HCT116 (cell line): Measurements from ENCODE around the gene ETNK2. TPM values are rescaled to one million over a fixed set of nuclear protein-coding genes. Genes with fewer than 3 reads are reported as not detected.
A peak's percentile ranks its signal among the peaks of the same experiment; 100 is the strongest.

ENCODE experiments used
- ATAC-seq: fragments of 200-7000 bp; cut with Tn5 transposase; 2 replicates; pipeline ENCODE4 v1.9.1; 2020; ENCODE audit warnings: mild to moderate bottlenecking, moderate library complexity
- BruUV-seq: library from RNA; stranded (reverse); fragments of 400-500 nt; replicated peaks from 2 replicates; lab custom pipeline; 2021; lab: Mats Ljungman, UMichigan
- CTCF ChIA-PET: fragments of 300-600 bp; sonication (Branson Sonifier 250); formaldehyde crosslinking; loops from one replicate; lab custom pipeline; 2021; ENCODE audit warnings: antibody characterized with exemption; lab: Charles Lee
- POLR2A ChIA-PET: fragments of 300-600, 350-600 bp; sonication (Branson Sonifier 250); formaldehyde crosslinking; loops from one replicate; lab custom pipeline; 2021; ENCODE audit warnings: antibody characterized with exemption; lab: Charles Lee
- RAD21 ChIA-PET, 2 experiments: fragments of 300-600 bp; sonication (Branson Sonifier 250); formaldehyde crosslinking; loops; one replicate each; lab custom pipeline; 2023; ENCODE audit warnings: low total read pairs in 2 of 2; ENCODE audit not compliant: uncharacterized antibody in 2 of 2, unreplicated experiment in 2 of 2, low non-redundant PET in 1 of 2; lab: Charles Lee
- DNase-seq: peaks from one replicate; pipeline ENCODE4 v3.0.0-alpha.2; 2010; ENCODE audit warnings: low read depth, low spot score
- H2AFZ ChIP-seq: fragments of 200-600 bp; shearing (Covaris generic), sonication (generic); 2 replicates; pipeline ENCODE4 v1.6.1; 2017; ENCODE audit warnings: low read depth, mixed run types, mixed read lengths, antibody characterized with exemption, low read length; ENCODE audit not compliant: poor library complexity, severe bottlenecking
- H3K27ac ChIP-seq: 2 replicates; pipeline ENCODE4 v1.5.1; 2012; ENCODE audit warnings: low read depth, low read length
- H3K27me3 ChIP-seq: fragments of 200-600 bp; sonication (generic); 2 replicates; pipeline ENCODE4 v1.6.1; 2016; ENCODE audit warnings: mixed run types, low read length, mixed read lengths; ENCODE audit not compliant: insufficient read depth
- H3K36me3 ChIP-seq, 2 experiments: fragments of 200-500 bp in 1 of 2; fragments of 200-600 bp in 1 of 2; sonication (Bioruptor generic) in 1 of 2; sonication (generic) in 1 of 2; 2 replicates each; pipeline versions ENCODE4 v1.5.1 to v1.6.1; 2014 to 2016; ENCODE audit warnings: low read length in 2 of 2, inconsistent platforms in 1 of 2, mixed read lengths in 1 of 2, mixed run types in 1 of 2; ENCODE audit not compliant: insufficient read depth in 2 of 2, control insufficient read depth in 1 of 2
- H3K4me1 ChIP-seq, 2 experiments: fragments of 200-600 bp in 1 of 2; sonication (generic) in 1 of 2; 2 replicates each; pipeline versions ENCODE4 v1.5.1 to v1.6.1; 2012 to 2017; ENCODE audit warnings: low read length in 2 of 2, inconsistent platforms in 1 of 2, mild to moderate bottlenecking in 1 of 2, mixed read lengths in 1 of 2, mixed run types in 1 of 2, moderate library complexity in 1 of 2; ENCODE audit not compliant: insufficient read depth in 2 of 2, control insufficient read depth in 1 of 2
- H3K4me2 ChIP-seq: fragments of 200-600 bp; sonication (generic); 2 replicates; pipeline ENCODE4 v1.6.1; 2017; ENCODE audit warnings: mixed run types, low read length, mixed read lengths
- H3K4me3 ChIP-seq, 2 experiments: fragments of 200-600 bp in 1 of 2; sonication (generic) in 1 of 2; replicated peaks in 1 of 2; 2 replicates each; pipeline ENCODE4 v1.5.1; 2011 to 2016; ENCODE audit warnings: low read length in 2 of 2, control low read depth in 1 of 2, low read depth in 1 of 2, mild to moderate bottlenecking in 1 of 2, mixed read lengths in 1 of 2, mixed run types in 1 of 2
- H3K79me2 ChIP-seq: fragments of 200-600 bp; sonication (generic); 2 replicates; pipeline ENCODE4 v1.6.1; 2017; ENCODE audit warnings: mild to moderate bottlenecking, mixed run types, low read length, moderate library complexity, mixed read lengths; ENCODE audit not compliant: insufficient read depth
- H3K9ac ChIP-seq: fragments of 200-600 bp; sonication (generic); 2 replicates; pipeline ENCODE4 v1.6.1; 2016; ENCODE audit warnings: low read length, mixed read lengths
- H3K9me2 ChIP-seq: fragments of 200-600 bp; sonication (generic), shearing (Covaris generic); 2 replicates; pipeline ENCODE4 v1.6.1; 2017; ENCODE audit warnings: mixed run types, mild to moderate bottlenecking, moderate library complexity; ENCODE audit not compliant: insufficient read depth
- H3K9me3 ChIP-seq, 2 experiments: fragments of 200-500 bp in 1 of 2; fragments of 200-600 bp in 1 of 2; sonication (Bioruptor generic) in 1 of 2; sonication (generic) in 1 of 2; 2 replicates each; pipeline ENCODE4 v1.6.1; 2014 to 2017; ENCODE audit warnings: low read length in 2 of 2, mixed read lengths in 2 of 2, inconsistent platforms in 1 of 2, low read depth in 1 of 2, mild to moderate bottlenecking in 1 of 2, mixed run types in 1 of 2, moderate library complexity in 1 of 2; ENCODE audit not compliant: control insufficient read depth in 1 of 2, insufficient read depth in 1 of 2
- H4K20me1 ChIP-seq: fragments of 200-600 bp; sonication (generic), shearing (Covaris generic); 2 replicates; pipeline ENCODE4 v1.6.1; 2017; ENCODE audit warnings: mixed run types, mild to moderate bottlenecking, moderate library complexity; ENCODE audit not compliant: insufficient read depth
- EGR1 ChIP-seq: IDR thresholded peaks from 2 replicates; pipeline ENCODE4 v1.6.1; 2012; ENCODE audit warnings: low read depth
- ELF1 ChIP-seq: IDR thresholded peaks from 2 replicates; pipeline ENCODE4 v1.6.1; 2012; ENCODE audit warnings: low read depth, borderline replicate concordance
- EZH2phosphoT487 ChIP-seq: fragments of 200-600 bp; IDR thresholded peaks from 2 replicates; pipeline ENCODE4 v1.6.1; 2018; ENCODE audit warnings: antibody characterized with exemption, borderline replicate concordance
- FOSL1 ChIP-seq: IDR thresholded peaks from 2 replicates; pipeline ENCODE4 v1.6.1; 2012; ENCODE audit warnings: low read depth
- JUND ChIP-seq: IDR thresholded peaks from 2 replicates; pipeline ENCODE4 v1.6.1; 2012
- POLR2A ChIP-seq: IDR thresholded peaks from 2 replicates; pipeline ENCODE4 v1.7.0; 2011; ENCODE audit warnings: borderline replicate concordance; ENCODE audit not compliant: insufficient read depth, insufficient read length; ENCODE audit errors: extremely low read depth
- POLR2AphosphoS5 ChIP-seq: IDR thresholded peaks from 2 replicates; pipeline ENCODE4 v1.6.1; 2011; ENCODE audit warnings: mild to moderate bottlenecking, low read depth, low read length, moderate library complexity
- RAD21 ChIP-seq: IDR thresholded peaks from 2 replicates; pipeline ENCODE4 v1.6.1; 2012; ENCODE audit warnings: low read depth, mild to moderate bottlenecking
- YY1 ChIP-seq: IDR thresholded peaks from 2 replicates; pipeline ENCODE4 v1.6.1; 2011; ENCODE audit warnings: low read length, low read depth, moderate library complexity, mild to moderate bottlenecking; ENCODE audit not compliant: insufficient replicate concordance; ENCODE audit errors: extremely low read depth
- ZBTB33 ChIP-seq: IDR thresholded peaks from 2 replicates; pipeline ENCODE4 v1.6.1; 2011; ENCODE audit warnings: mild to moderate bottlenecking, low read length, moderate library complexity; ENCODE audit not compliant: insufficient replicate concordance; ENCODE audit errors: extremely low read depth
- ZFX ChIP-seq: fragments of 450-650 bp; IDR thresholded peaks from 2 replicates; pipeline ENCODE4 v1.6.1; 2017
- intact Hi-C: fragments of 100-400 bp; cut with micrococcal nuclease; formaldehyde crosslinking; loops from 2 replicates; pipeline ENCODE4 v1.10.0; 2022
- total RNA-seq: library from RNA; stranded (reverse); gene quantifications from one replicate; pipeline ENCODE4 v1.2.1, GENCODE V29; 2021; ENCODE audit not compliant: unreplicated experiment
- TF ChIP-seq, protein P1 (sequence below): IDR thresholded peaks from 2 replicates; pipeline ENCODE4 v1.6.1; 2012; ENCODE audit warnings: low read depth
- TF ChIP-seq, protein P2 (sequence below): IDR thresholded peaks from 2 replicates; pipeline ENCODE4 v1.6.1; 2012

The ETNK2 gene
- total RNA-seq, 1 experiment from 2014 or later = 16.1 TPM

GRCh38 chr1:204092632-204093420, 59.0 kb downstream of the ETNK2 start:
- no peak for ATAC-seq
- RAD21 ChIA-PET = no interaction called here
- H3K27me3 ChIP-seq = no peaks in the 10 kb centered on the region
- no peaks in the 10 kb centered on the region for H4K20me1 ChIP-seq
- TF ChIP-seq ELF1 (no peak), RAD21 (no peak), ZFX (no peak), EZH2phosphoT487 (no peak), FOSL1 (no peak), EGR1 (no peak), YY1 (no peak), POLR2A (no peak), POLR2AphosphoS5 (no peak), JUND (no peak), ZBTB33 (no peak)
- TF ChIP-seq, protein P1, sequence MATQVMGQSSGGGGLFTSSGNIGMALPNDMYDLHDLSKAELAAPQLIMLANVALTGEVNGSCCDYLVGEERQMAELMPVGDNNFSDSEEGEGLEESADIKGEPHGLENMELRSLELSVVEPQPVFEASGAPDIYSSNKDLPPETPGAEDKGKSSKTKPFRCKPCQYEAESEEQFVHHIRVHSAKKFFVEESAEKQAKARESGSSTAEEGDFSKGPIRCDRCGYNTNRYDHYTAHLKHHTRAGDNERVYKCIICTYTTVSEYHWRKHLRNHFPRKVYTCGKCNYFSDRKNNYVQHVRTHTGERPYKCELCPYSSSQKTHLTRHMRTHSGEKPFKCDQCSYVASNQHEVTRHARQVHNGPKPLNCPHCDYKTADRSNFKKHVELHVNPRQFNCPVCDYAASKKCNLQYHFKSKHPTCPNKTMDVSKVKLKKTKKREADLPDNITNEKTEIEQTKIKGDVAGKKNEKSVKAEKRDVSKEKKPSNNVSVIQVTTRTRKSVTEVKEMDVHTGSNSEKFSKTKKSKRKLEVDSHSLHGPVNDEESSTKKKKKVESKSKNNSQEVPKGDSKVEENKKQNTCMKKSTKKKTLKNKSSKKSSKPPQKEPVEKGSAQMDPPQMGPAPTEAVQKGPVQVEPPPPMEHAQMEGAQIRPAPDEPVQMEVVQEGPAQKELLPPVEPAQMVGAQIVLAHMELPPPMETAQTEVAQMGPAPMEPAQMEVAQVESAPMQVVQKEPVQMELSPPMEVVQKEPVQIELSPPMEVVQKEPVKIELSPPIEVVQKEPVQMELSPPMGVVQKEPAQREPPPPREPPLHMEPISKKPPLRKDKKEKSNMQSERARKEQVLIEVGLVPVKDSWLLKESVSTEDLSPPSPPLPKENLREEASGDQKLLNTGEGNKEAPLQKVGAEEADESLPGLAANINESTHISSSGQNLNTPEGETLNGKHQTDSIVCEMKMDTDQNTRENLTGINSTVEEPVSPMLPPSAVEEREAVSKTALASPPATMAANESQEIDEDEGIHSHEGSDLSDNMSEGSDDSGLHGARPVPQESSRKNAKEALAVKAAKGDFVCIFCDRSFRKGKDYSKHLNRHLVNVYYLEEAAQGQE = no peak
- TF ChIP-seq, protein P2, sequence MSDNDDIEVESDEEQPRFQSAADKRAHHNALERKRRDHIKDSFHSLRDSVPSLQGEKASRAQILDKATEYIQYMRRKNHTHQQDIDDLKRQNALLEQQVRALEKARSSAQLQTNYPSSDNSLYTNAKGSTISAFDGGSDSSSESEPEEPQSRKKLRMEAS = no peak
- TF ChIP-seq, all 23 proteins: peak for 0
- ChIA-PET POLR2A (no interaction called here), CTCF (no interaction called here)
- Histone ChIP-seq H2AFZ (no peak overlapping the region), H3K79me2 (peaks cover 35% of the 10 kb centered on the region; the same call in 1 of the 2 replicates), H3K9me3 (no peaks in the 10 kb centered on the region), H3K9ac (no peak overlapping the region), H3K4me3 (no peak overlapping the region), H3K9me2 (no peaks in the 10 kb centered on the region), H3K4me2 (peak overlapping the region; percentile 49), H3K4me1 (peaks cover 30 to 47% of the 10 kb centered on the region in 2 experiments), H3K27ac (no peak overlapping the region), H3K36me3 (no peaks in the 10 kb centered on the region)
- intact Hi-C loops = no loop called here
- DNase-seq = no peak
- BruUV-seq = no TSS peak
